GM18517 (cell line): ENCODE measurements around the gene MDM1.

Experiments
- ATAC-seq: cut with Tn5 transposase; IDR thresholded peaks from one replicate; pipeline ENCODE4 v1.9.1; 2021; ENCODE audit warnings: mild to moderate bottlenecking, moderate library complexity; ENCODE audit not compliant: unreplicated experiment

Gene MDM1

GRCh38 chr12:68245180-68246021, 86.8 kb downstream of the MDM1 start:
- no peak for ATAC-seq
